Astrocyte of the spinal cord (primary cell): ENCODE measurements around the gene LARP4.
A peak's percentile ranks its signal among the peaks of the same experiment; 100 is the strongest.

Experiments used
- DNase-seq: peaks from one replicate; pipeline ENCODE4 v3.0.0; 2011; ENCODE audit warnings: low read depth, low spot score
- H3K4me3 ChIP-seq: 2 replicates; pipeline ENCODE4 v1.5.1; 2011; ENCODE audit warnings: low read depth, mild to moderate bottlenecking, low read length, moderate library complexity
- CTCF ChIP-seq: IDR thresholded peaks from 2 replicates; pipeline ENCODE4 v1.5.1; 2012; ENCODE audit warnings: low read depth, mild to moderate bottlenecking, low read length, inconsistent platforms
- in situ Hi-C: cut with HindIII; loops from 2 replicates; pipeline ENCODE4 v1.10.0; 2017; ENCODE audit warnings: low sequenced_read_pairs

Gene LARP4

GRCh38 chr12:50452795-50453194 is 52.1 kb downstream of the LARP4 start:
- no peak for DNase-seq
- TF ChIP-seq CTCF, result no peak
- in situ Hi-C loops, result no loop called here
- no peak overlapping the region for H3K4me3 ChIP-seq

GRCh38 chr12:50453872-50454271 is 53.2 kb downstream of the LARP4 start:
- H3K4me3 ChIP-seq, result no peak overlapping the region
- in situ Hi-C loops, result no loop called here
- TF ChIP-seq CTCF, result no peak
- no peak for DNase-seq

GRCh38 chr12:50458606-50459005 is 57.9 kb downstream of the LARP4 start:
- in situ Hi-C loops, result no loop called here
- peak; percentile 10 for DNase-seq
- no peak for TF ChIP-seq CTCF
- no peak overlapping the region for H3K4me3 ChIP-seq

GRCh38 chr12:50467439-50467838 is 66.8 kb downstream of the LARP4 start:
- in situ Hi-C loops, result no loop called here
- no peak for DNase-seq
- TF ChIP-seq CTCF, result no peak
- no peak overlapping the region for H3K4me3 ChIP-seq

GRCh38 chr12:50477241-50477832 is 76.7 kb downstream of the LARP4 start:
- no peak for TF ChIP-seq CTCF
- no peak for DNase-seq
- in situ Hi-C loops, result no loop called here

GRCh38 chr12:50482571-50482970 is 81.9 kb downstream of the LARP4 start:
- in situ Hi-C loops, result no loop called here
- no peak for DNase-seq
- TF ChIP-seq CTCF, result no peak
- H3K4me3 ChIP-seq, result no peak overlapping the region

More at GRCh38 chr12:50477241-50477832, 76.7 kb downstream of the LARP4 start:
- H3K4me3 ChIP-seq, result no peak overlapping the region

GRCh38 chr12:50483488-50483887 is 82.8 kb downstream of the LARP4 start:
- TF ChIP-seq CTCF, result no peak
- in situ Hi-C loops, result no loop called here

More at GRCh38 chr12:50483488-50483887, 82.8 kb downstream of the LARP4 start:
- no peak overlapping the region for H3K4me3 ChIP-seq
- DNase-seq, result no peak
